ENCODE results near the gene EBF3.

EBF3 gene

DNA sequence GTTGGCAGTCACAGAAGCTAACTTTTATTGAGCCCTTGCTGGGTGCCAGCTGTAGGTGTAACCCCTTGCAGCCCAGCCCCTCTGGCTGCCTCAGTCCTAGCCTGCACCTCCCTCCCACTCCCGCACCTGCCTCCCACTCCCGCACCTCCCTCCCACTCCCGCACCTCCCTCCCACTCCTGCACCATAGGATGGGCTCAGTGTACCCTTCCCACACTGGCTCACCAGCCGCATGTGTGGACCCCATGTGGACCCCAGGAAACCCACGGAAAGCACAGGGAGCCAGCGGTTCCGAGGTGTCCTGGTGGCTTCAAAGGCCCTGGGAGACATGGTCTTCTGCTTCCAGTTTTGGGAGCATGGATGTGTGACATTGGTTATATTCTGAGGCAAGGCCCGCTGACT is 132.9 kb downstream of the EBF3 start:
- no peak for DNase-seq

DNA sequence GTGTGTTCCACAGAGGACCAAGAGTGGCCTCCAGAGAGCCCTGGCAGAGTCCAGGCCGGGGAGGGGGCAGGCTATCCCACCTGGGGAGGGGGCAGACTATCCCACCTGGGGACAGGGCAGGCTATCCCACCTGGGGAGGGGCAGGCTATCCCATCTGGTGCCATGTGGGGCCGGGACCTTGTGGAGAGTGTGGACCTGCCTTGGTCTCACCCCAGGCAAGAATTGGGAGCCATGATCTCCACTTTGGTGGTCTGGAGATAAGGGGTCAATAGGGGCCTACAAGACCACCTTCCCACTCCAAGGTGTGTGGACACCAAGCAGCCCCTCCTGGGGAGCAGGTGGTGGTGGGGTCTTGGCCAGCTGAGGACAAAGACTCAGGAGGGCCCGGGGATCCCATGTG is 138.2 kb downstream of the EBF3 start:
- DNase-seq, result no peak

DNA sequence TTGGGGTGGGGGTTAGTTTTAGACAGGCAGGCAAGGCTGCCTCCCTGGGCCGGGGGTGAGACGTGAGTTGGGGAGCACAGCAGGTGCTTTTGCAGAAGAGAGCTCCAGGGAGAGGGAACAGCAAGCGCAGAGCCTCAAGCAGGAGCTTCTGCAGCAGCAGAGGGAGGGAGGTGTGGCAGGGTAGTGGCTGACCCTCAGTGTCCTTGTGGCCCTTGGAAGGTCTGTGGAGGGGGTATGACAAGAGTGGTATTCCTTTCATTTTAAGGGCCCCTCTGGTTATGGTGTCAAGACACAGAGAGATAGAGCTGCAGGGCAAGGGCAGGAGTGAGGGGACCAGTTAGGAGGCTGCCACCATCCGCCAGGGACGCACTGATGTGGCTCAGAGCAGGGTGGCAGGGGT is 138.9 kb downstream of the EBF3 start:
- no peak for DNase-seq

DNA sequence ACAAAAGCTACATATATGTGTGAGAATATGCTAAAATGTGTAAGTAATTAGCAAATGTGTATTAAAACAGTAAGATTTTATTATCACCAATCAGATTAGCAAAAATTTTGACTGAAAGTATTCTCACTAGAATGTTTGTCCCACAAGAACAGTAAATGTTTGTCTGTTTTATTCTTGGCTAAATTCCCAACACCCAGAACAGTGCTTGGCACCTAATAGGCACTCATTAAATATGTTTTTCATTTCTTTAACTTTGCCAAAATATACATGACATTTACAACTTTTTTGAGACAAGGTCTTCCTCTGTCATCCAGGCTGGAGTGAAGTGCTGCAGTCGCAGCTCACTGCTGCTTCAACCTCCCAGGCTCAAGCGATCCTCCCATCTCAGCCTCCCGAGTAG is 143.6 kb downstream of the EBF3 start:
- DNase-seq, result no peak

DNA sequence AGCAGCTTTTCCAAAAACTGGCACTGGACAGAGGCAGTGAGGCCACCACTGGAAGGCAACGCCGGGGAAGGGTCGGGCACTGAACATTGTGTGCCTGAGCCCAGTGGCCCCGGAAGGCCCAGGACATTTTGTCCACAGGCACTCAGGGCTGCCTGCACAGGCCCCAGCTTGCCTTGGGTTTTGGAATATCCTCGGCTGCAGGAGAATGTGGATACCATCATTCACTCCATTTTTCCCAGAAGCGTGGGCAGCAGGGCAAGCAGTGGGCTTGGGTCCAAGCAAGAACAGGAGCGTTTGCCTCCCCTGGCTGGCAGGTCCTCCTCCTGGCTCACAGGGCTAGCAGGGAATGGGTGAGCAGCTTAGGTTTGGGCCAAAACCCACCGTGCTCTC is 147.4 kb downstream of the EBF3 start:
- no peak for DNase-seq

DNA sequence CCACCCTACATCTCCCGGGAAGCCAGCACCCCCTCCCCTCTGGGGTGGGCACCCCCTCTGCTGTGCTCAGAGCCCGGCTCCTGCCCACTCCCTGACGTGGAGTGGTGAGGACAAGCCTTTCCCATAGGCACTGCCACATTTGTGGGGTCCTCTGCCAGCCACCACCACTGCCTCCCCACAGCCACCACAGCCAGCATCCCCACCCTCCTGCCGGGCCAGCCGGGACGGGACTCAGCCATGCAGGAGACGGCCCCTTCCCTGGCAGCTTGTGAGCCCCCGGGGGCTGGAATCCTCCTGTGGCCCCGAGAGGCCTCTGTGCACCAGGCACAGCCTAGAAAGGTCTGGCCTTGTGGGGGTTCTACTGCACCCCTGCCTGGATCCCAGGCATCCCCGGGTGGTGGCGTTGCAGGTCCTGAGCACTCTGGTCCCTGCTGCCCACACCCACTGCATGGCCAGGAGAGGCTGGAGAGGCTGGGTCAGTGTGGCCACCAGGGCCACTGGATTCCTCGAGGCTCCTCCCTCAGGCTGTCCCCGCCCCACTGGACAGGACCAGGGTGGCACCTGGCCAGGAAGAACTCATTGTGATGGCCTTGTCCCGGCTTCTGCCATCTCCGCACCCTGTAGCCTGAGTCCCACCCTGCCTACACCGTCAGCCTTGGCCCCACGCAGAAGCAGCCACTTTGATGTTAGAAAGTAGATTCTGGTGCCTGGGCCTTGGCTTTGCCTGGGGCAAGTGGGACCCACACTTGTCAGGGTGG is 148.0 kb downstream of the EBF3 start:
- DNase-seq, result no peak

DNA sequence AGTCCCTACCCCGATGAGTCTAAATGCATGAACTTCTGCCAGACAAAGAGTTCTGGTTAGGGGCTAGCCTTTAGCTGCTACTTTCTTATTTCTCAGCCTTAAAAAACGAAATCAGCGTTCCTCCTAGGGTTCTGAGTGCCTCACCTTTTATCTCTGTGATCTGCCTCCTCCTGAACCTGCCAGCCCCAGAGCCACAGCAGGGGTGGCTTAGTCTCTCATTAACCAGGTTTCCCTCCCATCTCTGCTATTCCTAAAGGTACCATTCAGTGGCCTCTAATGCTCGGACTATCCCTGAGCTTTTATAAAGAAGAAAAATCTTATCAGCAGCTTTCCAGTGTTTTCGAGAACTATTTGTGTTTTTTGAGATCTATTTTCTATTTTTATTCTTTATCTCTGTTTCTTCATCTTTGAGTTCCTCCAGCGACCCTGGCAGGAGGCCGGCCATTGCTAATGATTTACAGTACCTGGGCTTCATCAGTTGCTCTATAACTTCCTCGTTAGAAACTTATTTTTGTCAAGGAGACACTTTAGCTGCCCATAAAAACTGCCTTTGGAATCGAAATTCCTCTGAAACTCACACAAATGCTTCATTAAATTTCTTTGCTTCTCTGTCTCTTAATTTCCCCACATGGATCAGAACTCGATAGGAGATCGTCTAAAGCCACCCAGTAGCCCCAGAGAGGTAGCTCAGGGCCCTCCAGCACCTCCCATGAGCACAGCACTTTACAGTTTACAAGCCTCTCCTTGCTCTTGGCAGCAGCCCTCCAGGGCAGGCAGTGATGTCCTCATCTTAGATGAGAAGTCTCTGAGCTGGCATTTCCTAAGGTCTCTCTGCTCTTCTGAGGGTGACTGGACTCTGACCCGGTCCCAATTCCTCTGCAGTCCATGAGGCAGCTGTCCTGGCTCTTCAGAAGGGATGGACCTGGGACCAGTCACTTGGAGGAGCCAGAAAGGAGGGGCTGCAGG is 149.1 kb downstream of the EBF3 start:
- DNase-seq, result no peak

DNA sequence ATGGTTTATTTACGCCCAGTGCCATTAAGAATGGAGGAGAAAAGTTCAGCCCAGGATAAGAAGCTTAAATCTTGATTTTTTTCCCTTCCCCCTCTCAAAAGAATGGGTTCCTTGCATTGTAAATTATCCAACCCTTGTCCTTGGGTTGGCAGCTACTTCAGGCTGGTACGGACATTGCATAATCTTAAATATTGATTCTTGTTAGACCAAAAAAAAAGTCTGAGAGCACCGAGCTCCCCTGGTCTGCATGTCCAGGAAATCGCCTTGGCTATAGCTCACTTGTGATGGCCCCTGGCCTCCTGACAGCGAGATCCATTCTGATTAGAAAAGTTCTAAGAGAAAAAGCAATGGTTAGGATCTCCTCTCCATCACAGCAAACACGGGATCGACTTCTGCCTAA is 151.7 kb downstream of the EBF3 start:
- DNase-seq, result no peak

DNA sequence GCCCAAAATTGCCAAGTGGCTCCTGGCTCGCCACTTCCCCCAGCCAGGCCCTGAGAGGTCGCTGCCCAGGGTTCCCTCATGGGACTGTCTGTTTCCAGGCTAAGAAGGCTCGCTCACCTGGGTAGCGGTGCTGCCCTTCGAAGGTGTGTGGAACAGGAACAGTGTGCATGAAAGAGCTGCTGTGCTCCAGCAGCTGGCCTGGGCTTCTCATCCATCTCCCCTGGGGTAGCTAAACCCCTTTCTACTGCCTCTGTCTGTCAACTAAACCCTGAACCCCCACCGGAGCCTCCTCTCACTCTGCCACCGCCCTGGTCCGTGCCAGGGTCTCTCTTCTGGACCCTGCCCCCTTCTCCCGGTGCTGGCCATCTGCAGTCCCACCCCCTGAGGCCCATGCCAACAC is 152.9 kb downstream of the EBF3 start:
- no peak for DNase-seq

DNA sequence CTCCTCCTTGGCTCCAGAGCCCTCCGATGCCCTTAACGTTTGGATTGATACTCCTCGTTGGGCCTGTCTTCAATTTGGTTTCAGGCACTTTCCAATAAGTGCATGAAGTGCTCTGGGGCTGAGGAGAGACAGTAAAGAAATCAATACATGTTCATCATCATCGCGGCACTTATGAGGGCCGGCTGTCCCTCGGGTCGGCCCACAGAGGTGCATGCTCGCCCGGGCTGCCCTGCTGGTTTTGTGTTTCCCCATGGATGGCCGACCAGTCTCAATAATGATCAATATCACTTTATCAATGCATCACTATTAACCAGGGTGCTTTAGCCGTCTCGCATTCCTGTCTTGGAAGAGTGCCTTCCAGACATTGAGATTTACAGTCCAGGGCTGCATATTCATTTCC is 154.2 kb downstream of the EBF3 start:
- no peak for DNase-seq

DNA sequence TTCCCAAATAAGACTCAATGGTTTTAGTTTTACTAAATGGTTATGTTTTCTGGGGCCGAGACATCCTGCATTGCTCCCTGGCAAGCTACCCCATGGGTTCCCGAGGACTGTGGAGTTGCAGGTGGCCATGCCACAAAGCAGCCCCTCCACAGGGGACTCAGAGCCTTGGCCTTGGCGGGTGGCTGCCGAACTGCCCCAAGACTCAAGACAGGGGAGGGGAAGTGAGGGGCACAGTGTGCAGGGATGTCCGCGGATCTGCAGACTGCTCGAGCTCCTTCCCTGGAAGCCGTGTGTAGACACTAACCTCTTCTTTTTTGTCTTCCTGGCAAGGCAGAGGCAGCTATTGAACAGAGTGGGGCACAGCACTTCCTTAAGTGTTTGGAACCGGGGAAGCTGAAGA is 154.6 kb downstream of the EBF3 start:
- DNase-seq, result no peak

DNA sequence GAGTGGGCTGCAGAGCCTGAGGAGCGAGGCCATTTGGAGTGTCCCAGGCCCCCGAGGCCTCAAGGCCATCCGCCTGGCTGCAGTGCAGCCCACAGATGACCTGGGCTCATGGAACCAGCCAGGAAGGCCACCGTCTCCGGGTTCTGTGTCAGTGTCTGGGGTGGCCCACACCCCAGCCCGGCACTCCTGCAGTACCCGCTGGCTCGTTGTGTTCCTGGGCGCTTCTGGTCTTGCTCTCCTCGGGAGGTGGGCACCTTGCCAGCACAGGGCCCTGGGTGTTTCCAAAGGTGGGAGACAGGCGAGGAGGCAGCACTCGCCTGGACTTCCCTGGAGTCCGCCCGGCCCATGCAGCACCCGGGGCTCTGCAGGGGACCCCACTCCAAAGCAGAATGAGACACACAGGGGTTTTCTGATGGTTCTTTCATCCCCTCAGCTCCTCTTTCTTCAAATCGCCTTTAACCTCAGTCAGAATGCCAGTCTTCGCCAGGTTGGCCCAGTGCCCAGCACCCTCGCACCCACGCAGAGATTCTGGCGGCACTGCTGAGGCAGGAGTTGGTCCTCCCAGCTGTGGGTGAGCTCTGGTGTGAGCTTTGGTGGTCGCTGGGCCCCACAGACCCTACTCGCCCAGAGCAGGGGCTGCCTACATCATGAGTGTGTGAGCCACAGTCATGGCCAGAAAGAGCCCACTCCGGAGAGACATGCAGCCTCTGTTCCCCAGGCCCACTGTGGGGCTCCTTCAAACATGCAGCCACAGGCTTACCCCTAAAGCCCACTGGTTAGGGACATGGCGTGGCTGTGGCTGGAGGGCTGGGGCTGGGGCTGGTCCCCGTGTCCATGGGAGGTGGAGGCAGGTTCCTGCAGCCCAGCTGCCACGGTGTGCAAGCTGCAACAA is 155.7 kb downstream of the EBF3 start:
- no peak for DNase-seq

DNA sequence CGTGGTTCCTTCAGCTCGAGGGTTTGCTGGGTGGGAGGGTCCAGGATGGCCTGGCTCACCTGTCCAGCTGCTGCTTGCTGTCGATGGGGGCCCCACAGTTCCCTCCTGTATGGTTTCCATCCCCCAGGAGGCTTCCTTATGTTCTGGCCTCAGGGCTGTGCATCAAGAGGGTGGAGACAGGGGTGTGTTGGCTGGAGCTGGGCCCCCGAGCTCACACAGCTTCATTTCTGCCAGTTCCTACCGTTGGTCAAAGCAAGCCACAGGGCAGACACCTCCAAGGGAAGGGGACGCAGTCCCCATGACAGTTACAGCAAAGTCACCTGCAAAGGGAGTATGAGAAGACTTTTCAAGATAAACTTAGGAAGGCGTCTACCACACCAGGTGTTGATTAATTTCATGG is 156.9 kb downstream of the EBF3 start:
- DNase-seq, result no peak

DNA sequence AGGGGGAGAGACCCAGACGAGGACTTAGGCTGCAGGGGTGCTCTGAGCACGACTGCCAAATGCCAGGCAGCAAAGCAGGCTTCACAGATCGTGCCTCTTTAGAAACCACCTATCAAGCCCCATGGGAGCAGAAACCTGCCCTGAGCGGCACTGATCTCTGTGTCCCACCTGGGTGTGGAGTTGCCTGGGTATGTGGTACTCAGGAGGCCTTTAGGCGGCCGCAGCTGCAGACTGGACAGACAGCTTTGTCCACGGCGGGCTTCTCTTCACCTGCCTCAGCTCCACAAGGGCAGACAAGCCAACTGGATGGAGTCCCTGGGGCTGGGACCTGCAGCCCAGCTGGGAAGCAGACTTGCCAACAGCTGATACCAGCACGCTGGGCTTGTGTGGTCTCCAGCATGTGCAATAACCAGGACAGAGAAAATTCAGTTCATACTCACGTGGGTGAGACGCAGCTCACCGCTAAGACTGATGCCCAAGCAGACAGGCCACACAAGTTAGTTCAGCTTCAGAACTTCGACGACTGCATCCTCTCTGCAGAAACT is 163.2 kb downstream of the EBF3 start:
- no peak for DNase-seq

DNA sequence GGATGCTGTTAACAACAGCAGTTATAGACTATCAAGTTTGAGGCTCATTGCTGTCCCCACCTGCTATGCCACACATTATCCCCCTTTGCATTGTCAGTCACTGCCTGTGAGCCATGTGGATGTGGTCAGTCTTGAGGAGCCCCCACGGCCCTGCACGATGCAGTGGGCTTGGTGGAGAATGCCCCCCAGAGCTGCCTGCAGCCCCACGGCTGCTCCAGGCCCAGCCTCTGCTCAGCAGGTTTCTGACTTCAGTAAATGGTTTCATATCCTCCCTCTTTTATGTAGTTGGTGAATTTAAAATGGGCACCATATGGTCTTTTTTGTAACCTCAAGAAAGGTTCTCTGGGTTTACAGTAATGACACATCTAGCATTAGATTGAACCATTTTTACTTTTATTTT is 164.1 kb downstream of the EBF3 start:
- DNase-seq, result no peak

DNA sequence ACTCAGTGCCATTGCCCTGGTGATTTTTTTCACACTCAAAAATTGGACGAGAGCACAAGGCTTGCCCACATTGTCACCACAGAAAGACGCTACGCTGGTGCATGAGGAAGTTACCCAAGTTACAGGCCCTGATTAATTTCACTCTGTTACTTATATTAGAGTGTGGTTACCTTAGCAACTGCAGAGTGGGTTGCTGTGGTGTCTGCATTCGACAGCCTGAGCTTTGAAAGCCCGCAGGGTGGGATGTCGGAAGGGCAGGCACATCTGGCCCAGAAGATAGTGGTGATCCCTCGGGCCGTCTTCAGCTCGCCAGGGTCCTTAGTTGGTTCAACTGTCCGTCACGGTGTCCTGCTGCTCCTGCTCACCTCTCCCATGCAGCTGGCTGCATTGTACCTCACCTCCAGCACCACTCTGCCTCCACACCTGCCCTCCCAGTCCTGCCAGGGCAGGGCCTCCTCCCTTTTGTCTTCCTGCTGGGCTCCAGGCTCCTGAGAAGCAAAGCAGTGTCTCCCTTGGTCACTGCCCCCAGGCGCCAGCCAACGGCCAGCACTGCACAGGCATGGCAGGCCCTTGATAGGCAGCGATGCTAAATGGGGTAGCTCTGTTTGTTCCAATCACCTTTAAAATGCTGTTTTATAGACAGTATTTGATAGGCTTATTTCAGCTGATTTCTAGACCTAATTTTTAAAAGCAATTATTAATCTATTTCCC is 167.2 kb downstream of the EBF3 start:
- no peak for DNase-seq

DNA sequence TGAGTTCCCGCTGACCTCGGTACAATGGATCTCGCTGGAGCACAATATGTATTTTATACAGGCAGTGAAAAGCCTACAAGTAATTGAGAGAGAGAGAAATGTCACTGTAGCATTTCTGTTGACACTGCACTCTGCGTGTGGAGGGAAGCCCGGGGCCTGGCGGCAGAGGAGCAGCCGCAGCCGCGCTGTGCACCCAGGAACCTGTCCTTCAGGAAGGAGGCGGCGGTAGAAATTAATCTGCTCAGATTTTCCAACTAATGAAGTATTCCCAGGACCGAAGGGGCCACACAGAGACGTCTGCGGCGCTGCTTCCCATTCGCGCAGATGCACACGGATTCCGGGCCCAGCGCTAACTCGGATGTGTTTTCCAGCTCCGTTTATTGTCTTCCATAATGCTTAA is 170.1 kb downstream of the EBF3 start:
- DNase-seq, result no peak

DNA sequence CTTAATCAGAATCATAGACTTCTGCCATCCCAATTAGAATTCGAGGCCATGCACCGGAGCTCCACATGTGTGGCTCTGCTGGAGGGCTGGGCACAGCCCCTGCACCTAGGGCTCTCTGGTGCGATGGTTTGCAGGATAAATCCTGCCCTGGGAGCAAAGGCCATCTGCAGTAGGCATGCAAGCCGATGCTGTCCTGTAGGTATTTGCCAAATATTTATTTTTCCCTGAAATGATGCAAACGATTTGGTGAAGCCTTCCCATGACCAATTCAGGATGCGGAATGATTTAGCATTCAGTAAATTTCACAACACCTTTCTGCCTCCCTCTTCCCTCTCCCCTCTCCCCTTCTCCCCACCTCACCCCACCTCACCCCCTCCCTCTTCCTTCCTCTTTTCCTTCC is 170.6 kb downstream of the EBF3 start:
- no peak for DNase-seq

DNA sequence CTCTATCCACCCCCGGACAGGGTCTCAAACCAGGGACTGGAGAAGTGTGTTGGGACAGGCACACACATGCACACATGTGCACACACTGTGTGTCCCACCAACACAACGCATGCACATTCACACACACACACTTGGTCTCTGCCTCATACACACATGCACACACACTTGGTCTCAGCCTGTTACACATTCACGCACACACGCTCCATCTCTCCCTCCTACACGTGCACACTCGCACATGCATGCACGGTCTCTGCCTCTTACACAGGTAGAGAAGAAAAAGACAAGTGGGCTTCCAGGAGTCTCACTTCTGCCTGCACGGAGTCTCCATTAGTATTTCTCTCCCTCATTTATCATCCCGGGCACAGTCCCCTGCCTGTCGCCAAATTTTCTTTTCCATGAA is 171.2 kb downstream of the EBF3 start:
- no peak for DNase-seq

DNA sequence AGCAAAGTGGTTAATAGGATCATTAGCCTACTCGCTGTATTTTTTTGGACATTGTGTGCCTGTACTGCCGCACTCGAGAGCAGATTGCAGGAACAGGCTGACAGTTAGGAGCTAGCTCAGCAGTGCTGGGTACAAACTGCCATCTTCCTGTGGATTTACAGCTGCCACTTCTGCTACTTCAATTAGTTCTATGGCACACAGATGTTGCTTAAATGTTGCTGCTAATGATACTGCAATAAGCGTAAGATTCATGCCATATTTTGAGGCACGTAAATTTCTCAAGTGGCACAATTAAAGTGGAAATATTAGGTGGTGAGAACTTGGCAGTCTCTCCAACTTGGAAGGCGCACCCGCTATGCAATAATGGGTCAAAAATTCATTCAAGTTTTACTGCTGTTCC is 171.9 kb downstream of the EBF3 start:
- no peak for DNase-seq

DNA sequence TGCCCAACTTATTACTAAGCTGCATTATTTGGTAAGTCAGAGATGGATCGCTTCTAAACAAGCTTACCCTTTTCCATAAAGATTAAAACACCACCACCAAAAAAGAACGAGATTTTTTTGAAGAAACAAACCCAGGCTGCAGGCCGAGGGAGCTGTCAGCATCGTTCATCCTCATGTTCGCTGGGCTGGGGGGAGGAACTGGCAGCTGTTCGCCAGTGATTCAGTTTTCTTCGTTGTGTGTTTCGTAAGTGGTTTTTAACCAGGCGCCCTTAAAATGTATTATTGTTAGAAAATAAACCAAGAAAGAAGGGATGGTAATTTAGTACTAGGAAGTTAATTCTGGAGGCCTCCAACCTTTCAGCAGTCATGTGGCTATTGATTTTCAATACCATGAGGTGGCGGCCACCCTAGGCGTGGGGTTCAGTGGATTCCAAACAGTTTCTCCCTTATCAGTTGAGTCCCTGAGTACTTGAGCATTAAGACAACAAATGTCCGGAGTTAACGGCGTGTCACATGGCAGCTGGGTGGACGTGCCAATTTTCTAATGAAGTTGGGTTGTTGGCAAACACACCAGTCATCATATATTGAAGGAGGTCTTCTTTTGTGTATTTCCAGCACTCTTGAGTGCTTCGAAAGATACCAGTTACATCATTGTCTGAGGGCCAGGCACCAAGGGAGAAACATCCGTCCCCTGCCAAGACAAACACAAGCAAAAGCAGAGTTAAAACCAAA is 173.2 kb downstream of the EBF3 start:
- no peak for DNase-seq

DNA sequence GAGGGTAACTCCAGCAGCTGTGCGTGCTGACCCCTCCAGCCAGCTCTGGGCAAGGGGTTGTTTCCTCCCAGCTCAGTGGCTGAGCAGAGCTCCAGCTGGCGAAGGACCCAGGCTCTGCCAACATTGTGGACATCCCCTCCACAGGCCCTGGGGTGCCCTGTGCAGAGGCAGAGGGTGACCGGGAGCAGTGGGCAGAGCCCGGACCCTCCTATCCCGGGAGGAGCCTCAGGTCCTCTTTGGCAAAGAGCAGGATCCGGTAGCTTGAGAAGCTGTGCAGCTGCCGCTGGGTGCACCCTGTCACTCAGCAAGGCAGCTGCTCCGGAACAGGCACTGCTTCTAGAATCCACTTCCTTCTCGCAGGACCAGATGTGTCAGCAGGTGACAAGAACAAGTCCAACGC is 175.9 kb downstream of the EBF3 start:
- no peak for DNase-seq
